VCaP (cell line): ENCODE results near the gene NMRAL1.

ENCODE experiments used
- H3K27ac ChIP-seq: fragments of 450-650 bp; 2 replicates; pipeline ENCODE4 v1.5.1; 2017
- TF ChIP-seq, protein P1 (sequence below): fragments of 450-650 bp; conservative IDR thresholded peaks from 2 replicates; pipeline ENCODE4 v1.5.1; 2017; ENCODE audit warnings: mild to moderate bottlenecking, moderate library complexity

NMRAL1 gene

DNA sequence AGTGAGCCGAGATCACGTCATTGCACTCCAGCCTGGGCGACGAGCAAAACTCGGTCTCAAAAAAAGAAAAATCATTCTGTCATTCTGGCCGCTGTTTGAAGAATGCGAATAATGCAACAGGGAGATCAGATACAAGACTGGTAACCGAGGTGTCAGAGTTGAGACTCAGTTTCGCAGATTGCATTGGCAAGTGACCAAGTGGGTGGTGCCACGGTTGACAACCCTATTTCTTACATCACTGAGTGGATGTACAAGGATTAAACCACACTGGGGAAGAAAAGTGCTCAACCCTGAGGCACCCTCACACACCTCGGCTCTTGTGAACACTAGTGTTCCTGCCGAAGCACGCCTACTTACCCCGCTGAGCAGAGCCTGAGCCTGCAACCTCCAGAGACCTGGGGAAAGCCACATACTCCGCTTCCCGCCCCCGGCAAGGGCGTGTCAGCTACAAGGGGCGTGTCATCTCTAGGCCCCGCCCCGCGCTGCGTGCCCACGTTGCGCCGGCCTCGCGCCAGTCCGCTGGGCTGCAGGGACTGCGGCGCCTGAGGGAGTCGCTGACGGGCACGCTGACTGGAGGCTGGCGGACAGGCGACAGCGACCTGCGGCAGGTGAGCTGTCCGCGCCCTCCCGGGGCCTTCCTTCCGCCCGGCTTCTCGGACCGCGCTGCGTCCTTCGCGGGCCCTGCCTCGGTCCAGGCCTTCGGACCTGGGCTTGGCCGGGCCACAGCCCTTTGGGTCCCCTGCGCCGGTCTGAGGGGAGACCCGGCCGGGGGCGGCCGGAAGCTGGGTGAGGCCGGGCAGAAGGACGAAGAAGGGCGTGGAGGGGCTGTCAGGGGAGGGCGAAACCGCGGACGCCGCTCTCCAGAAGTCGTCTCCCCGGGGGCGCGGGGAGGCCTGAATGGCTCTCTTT, 1.7 kb upstream of the NMRAL1 start, which contains the start of gene HMOX2:
HMOX2 (plus strand) TSS at position 519 of the 909 bp plus-strand sequence. CDS start 29,127 bp downstream, outside the sequence.
- TF ChIP-seq, protein P1, sequence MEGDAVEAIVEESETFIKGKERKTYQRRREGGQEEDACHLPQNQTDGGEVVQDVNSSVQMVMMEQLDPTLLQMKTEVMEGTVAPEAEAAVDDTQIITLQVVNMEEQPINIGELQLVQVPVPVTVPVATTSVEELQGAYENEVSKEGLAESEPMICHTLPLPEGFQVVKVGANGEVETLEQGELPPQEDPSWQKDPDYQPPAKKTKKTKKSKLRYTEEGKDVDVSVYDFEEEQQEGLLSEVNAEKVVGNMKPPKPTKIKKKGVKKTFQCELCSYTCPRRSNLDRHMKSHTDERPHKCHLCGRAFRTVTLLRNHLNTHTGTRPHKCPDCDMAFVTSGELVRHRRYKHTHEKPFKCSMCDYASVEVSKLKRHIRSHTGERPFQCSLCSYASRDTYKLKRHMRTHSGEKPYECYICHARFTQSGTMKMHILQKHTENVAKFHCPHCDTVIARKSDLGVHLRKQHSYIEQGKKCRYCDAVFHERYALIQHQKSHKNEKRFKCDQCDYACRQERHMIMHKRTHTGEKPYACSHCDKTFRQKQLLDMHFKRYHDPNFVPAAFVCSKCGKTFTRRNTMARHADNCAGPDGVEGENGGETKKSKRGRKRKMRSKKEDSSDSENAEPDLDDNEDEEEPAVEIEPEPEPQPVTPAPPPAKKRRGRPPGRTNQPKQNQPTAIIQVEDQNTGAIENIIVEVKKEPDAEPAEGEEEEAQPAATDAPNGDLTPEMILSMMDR, result peak; percentile 65
- peak within 1 kb of the TSS; percentile 82 for H3K27ac ChIP-seq

DNA sequence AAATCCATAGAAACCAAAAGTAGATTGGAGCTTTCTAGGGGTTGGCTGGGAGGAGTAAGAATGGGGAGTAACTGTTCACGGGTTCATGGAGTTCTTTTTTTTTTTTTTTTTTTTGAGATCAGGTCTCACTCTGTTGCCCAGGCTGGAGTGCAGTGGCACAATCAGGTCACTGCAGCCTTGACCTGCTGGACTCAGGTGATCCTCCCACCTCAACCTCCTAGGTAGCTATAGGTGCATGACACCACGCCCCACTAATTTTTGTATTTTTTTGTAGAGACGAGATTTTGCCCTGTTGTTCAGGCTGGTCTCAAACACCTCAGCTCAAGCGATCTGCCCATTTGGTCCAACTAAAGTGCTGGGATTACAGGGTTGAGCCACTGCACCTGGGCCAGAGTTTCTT, 1.5 kb downstream of the NMRAL1 start:
- H3K27ac ChIP-seq, result no peak overlapping the region
- TF ChIP-seq, protein P1, result no peak

DNA sequence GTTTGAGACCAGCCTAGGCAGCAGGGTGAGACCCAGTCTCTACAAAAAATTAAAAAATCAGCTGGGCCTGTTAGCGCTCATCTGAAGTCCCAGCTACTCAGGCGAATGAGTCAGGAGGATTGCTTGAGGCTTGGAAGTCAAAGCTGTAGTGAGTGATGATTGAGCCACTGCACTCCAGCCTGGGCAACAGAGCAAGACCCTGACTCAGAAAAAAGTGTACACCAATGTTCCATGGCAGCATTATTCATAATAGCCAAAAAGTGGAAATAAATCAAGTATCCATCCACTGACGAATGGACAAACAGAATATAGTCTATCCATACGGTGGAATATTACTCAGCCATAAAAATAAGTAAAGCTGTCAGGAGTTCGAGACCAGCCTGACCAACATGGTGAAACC, 2.6 kb downstream of the NMRAL1 start:
- TF ChIP-seq, protein P1, result no peak
- no peak overlapping the region for H3K27ac ChIP-seq

DNA sequence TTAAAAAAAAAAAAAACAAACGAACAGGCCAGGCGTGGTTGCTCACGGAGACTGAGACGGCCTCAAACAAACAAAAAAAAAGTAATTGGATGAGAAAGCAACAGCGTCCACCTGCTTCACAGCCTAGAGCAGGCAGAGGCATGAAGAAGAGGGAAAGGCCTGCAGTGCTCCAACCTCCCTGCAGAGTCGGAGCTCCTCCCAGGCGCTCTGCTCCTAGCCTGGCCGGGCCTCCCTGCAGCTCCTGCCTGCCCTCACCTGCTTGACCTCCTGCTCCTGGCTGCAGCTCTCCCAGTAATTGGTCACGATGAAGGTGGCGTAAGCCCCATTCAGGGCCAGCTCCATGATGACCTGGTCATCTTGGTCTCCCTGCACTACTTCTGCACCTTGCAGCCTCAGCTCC, 5.5 kb downstream of the NMRAL1 start:
- TF ChIP-seq, protein P1, result no peak
- H3K27ac ChIP-seq, result no peak overlapping the region

DNA sequence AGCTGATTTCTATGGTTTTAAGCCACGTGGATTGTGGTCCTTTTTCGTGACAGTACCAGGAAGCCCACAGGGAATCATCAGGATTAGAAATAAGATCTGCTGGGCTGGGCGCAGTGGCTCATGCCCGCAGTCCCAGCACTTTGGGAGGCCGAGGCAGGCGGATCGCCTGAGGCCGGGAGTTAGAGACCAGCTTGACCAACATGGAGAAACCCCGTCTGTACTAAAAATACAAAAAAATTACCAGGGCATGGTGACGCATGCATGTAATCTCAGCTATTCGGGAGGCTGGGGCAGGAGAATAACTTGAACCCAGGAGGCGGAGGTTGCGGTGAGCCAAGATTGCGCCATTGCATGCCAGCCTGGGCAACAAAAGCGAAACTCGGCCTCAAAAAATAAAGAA, 6.5 kb downstream of the NMRAL1 start:
- H3K27ac ChIP-seq, result no peak overlapping the region
- TF ChIP-seq, protein P1, result no peak

DNA sequence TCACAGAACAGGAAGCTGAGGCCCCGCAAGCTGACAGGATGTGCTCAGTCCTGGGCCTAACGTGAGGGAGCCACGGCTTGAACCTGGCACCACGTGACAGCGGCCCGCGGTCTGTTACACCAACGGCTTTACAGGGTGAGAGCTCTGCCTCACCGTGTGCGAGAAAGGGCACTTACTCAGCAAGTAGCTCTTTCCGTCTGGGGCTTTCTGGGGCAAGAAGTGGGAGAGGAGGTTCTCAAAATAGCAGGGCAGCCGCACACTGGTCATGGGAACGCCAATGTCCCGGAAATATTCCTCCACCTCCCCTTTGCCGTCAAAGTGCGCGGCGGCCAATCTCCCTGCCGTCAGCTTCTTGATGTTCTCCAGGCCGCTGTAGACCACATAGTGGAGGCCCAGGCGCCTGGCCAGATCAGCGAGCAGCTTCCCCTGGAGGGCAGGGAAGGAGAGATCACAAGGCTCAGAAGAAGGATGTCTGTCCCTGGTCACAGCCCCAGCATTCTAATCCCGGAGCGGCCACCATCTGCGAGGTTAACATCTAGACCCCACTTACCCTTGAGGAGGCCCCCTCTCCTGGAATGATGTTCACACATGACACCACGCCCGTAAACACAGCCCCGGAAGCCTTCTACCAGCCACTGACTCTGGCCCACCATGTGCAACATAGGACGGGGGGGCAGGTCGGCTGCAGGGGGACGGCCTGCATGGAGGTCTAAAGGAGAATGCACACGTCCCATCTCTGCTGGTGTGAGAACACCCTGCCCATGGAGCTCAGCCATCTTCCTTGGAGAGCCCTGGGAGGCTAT, 8.2 kb downstream of the NMRAL1 start:
- H3K27ac ChIP-seq, result no peak overlapping the region
- TF ChIP-seq, protein P1, result no peak

DNA sequence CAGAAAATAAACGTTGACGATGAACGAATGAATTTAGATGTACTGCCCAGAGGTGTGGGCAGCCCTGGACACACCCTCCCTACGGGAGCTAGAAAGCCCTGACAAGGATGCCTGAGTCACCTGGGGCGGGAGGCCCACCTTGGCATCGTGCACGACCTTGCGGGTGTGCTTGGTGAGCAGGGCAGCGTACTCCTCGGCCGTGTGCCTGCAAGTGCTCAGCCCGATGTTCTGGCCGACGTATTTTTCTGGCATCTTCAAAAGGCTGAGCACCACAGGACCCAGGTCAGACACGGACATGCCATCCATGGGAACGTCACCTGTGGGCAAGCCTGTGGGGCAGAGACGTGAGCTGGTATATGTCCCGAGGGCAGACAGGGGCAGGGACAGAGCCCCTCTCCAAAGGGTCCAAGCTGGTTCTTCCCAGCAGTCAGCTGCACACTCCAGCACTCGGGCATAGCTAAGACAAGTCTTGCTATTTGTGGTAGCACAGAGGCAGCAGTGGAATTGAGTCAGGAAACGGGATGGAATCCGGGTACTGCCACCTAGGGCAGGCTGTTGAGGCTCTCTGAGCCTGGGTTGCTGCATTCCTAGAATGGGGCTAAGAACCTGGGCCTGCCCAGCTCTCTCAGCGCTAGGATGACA, 10.8 kb downstream of the NMRAL1 start:
- H3K27ac ChIP-seq, result no peak overlapping the region
- TF ChIP-seq, protein P1, result no peak
